Skeletal muscle tissue (tissue), 4 donors: ENCODE results near the gene SERPINB2. TPM values are rescaled to one million over a fixed set of nuclear protein-coding genes. Genes with fewer than 3 reads are reported as not detected.
"Not testable (repeated sequence)": the region's sequence is repeated elsewhere in the genome, so short reads cannot be mapped to it uniquely, and the experiment has no call there.

Experiments used
- H3K27ac ChIP-seq: one replicate; pipeline ENCODE4 v1.7.0; 2013; ENCODE audit warnings: mild to moderate bottlenecking, low read depth, low read length, inconsistent platforms
- H3K27me3 ChIP-seq, 3 donors: one replicate each; pipeline ENCODE4 v1.7.0; 2013; ENCODE audit warnings: low read length in 3 of 3; ENCODE audit not compliant: control insufficient read depth in 3 of 3, insufficient read depth in 3 of 3
- H3K36me3 ChIP-seq, 3 donors: one replicate each; pipeline ENCODE4 v1.7.0; 2013; ENCODE audit warnings: low read length in 3 of 3; ENCODE audit not compliant: control insufficient read depth in 3 of 3, insufficient read depth in 3 of 3
- H3K4me1 ChIP-seq, 3 donors: one replicate each; pipeline ENCODE4 v1.7.0; 2013; ENCODE audit warnings: low read length in 3 of 3, mild to moderate bottlenecking in 3 of 3; ENCODE audit not compliant: control insufficient read depth in 3 of 3, insufficient read depth in 3 of 3
- H3K4me3 ChIP-seq, 3 donors: one replicate each; pipeline ENCODE4 v1.7.0; 2013; ENCODE audit warnings: low read length in 3 of 3
- H3K9ac ChIP-seq, 3 donors: one replicate each; pipeline ENCODE4 v1.7.0; 2013; ENCODE audit warnings: low read length in 3 of 3, mild to moderate bottlenecking in 3 of 3, moderate library complexity in 2 of 3, low read depth in 1 of 3
- H3K9me3 ChIP-seq, 3 donors: one replicate each; pipeline ENCODE4 v1.7.0; 2013; ENCODE audit warnings: low read length in 3 of 3; ENCODE audit not compliant: control insufficient read depth in 3 of 3
- total RNA-seq: library from RNA; depleted of rRNA; stranded (reverse); fragments of >200 nt; gene quantifications from one replicate; pipeline ENCODE4 v1.2.3, GENCODE V29; 2014
- donor health status: Osteomylitis.

Gene SERPINB2
- total RNA-seq, 1 donor from 2014 or later, result not detected

GRCh38 chr18:63928331-63928730, 40.8 kb downstream of the SERPINB2 start:
- no peak overlapping the region for H3K27ac ChIP-seq
- H3K27me3 ChIP-seq, result peaks cover 0 to 2% (median 0%) of the 10 kb centered on the region in 3 donors
- H3K36me3 ChIP-seq, result no peaks in the 10 kb centered on the region
- H3K4me3 ChIP-seq, result no peak overlapping the region
- no peaks in the 10 kb centered on the region for H3K9me3 ChIP-seq
- no peak overlapping the region for H3K9ac ChIP-seq
- no peaks in the 10 kb centered on the region for H3K4me1 ChIP-seq

DNA sequence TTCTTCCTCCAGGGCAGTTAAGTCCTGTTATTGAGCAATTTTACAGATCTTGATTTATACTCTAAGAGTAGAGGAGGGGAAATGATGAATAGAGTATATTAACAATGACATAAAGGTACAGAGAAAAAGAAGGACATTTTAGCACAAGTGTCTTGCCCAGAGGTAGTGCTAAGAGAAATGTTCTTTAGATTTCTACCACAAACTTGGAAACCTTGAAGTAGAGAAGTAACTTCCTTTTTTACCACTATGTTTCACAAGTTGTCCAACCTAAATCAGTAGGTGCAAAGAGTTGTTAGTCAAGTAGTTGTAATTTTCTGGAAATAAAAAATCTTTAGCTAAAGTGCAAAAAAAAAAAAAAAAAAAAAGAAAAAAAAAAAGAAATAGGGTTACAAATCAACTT, 41.9 kb downstream of the SERPINB2 start:
- H3K27ac ChIP-seq, H3K27me3 ChIP-seq, H3K9me3 ChIP-seq, H3K4me1 ChIP-seq, H3K36me3 ChIP-seq, H3K4me3 ChIP-seq, H3K9ac ChIP-seq: not testable (repeated sequence)

- Histone ChIP-seq H3K9me3 (no peaks in the 10 kb centered on the region), H3K4me1 (no peaks in the 10 kb centered on the region), H3K27me3 (peaks cover 0 to 4% (median 0%) of the 10 kb centered on the region in 3 donors), H3K27ac (no peak overlapping the region), H3K4me3 (no peak overlapping the region), H3K9ac (no peak overlapping the region), H3K36me3 (no peaks in the 10 kb centered on the region)
These were observed 43.4 kb downstream of the SERPINB2 start for GRCh38 chr18:63930773-63931354.

DNA sequence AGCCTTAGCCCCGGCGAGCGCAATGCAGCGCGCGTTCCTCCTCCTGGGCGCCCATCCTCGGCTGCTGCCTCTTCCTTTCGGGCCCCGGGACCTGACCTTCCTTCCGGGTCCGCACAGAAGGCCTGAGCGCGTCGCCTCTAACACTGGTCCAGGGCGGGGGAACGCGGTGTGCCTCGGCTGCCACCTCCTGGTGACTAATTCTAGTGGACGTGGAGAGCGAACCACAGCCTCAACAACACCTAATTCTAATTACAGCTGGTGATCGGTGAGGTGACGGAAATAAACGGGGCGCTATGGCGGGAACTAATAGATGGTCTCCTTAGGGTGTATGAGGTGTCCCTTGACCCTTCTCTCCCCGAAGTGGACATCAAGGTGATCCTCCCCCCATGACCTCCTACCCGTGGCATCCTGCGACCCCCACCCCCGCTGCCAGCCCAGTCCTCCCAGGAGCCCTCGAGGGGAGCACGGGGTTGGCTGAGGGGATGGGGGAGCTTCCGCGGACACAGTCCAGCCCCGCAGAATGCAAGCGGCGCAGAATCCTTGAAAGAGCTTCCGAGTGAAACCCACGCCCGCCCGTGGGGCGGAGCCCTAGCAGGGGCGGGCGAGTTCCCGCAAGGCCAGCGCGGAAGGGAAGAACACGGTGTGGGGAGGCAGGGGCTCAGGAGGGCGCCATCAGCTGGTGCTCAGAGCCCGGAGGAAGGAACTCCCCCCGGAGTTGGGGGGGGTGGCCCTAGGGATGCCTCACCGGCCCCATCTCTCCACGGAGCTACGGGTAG, 48.8 kb downstream of the SERPINB2 start:
- Histone ChIP-seq H3K9ac (peak overlapping the region in 2 of 3 donors; percentile 26 to 40), H3K27ac (no peak overlapping the region), H3K4me3 (peak overlapping the region; percentile 34 to 61 (median 52)), H3K9me3 (no peaks in the 10 kb centered on the region), H3K27me3 (peaks cover 9 to 15% (median 10%) of the 10 kb centered on the region in 3 donors), H3K4me1 (peaks cover 0 to 10% (median 5%) of the 10 kb centered on the region in 3 donors), H3K36me3 (no peaks in the 10 kb centered on the region)

DNA sequence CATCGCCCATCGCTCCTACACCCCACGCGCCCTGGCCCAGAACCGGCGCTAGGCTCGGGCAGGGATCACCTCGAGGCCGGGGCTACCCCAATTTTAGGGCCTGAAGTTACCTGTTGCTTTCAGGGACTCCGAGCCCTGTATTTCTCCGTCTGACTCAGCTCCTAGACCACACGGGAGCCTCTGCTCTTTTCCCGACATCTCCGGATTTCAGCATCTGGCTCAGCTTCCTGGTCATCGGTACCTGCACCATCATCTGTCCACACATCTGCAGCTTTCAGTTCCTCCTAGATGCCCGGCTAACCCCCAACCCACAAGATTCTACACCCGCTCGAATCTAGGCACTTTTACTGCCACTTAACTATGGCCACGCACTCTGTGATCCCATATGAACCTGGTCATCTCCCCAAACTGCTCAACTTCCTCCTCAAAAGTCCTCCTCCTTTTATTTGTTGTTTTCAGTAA, 49.5 kb downstream of the SERPINB2 start:
- Histone ChIP-seq H3K27me3 (peaks cover 9 to 15% (median 10%) of the 10 kb centered on the region in 3 donors), H3K36me3 (no peaks in the 10 kb centered on the region), H3K9ac (peak overlapping the region in 1 of 3 donors; percentile 40), H3K27ac (no peak overlapping the region), H3K9me3 (no peaks in the 10 kb centered on the region), H3K4me3 (peak overlapping the region in 2 of 3 donors; percentile 23 to 34), H3K4me1 (peaks cover 0 to 10% (median 5%) of the 10 kb centered on the region in 3 donors)

GRCh38 chr18:63940008-63940407, 52.5 kb downstream of the SERPINB2 start:
- no peak overlapping the region for H3K4me3 ChIP-seq
- H3K9ac ChIP-seq, result no peak overlapping the region
- peaks cover 9 to 11% (median 10%) of the 10 kb centered on the region in 3 donors for H3K27me3 ChIP-seq
- H3K36me3 ChIP-seq, result no peaks in the 10 kb centered on the region
- no peak overlapping the region for H3K27ac ChIP-seq
- peaks cover 0 to 10% (median 5%) of the 10 kb centered on the region in 3 donors for H3K4me1 ChIP-seq
- H3K9me3 ChIP-seq, result no peaks in the 10 kb centered on the region

DNA sequence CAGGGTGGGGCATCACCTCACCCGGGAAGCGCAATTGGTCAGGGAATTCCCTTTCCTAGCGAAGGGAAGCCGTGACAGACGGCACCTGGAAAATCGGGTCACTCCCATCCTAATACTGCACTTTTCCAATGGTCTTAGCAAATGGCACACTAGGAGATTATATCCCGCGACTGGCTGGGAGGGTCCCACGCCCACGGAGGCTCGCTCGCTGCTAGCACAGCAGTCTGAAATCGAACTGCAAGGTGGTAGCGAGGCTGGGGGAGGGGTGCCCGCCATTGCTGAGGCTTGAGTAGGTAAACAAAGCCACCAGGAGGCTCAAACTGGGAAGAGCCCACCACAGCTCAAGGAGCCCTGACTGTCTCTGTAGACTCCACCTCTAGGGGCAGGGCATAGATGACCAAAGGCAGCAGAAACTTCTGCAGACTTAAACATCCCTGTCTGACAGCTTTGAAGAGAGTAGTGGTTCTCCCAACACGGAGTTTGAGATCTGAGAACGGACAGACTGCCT, 53.1 kb downstream of the SERPINB2 start:
- H3K9ac ChIP-seq, H3K27ac ChIP-seq, H3K4me1 ChIP-seq, H3K4me3 ChIP-seq, H3K36me3 ChIP-seq, H3K9me3 ChIP-seq: not testable (repeated sequence)
- peaks cover 9 to 11% (median 10%) of the 10 kb centered on the region in 3 donors for H3K27me3 ChIP-seq

GRCh38 chr18:63947051-63947790, 59.7 kb downstream of the SERPINB2 start:
- no peak overlapping the region for H3K9ac ChIP-seq
- no peaks in the 10 kb centered on the region for H3K9me3 ChIP-seq
- H3K36me3 ChIP-seq, result no peaks in the 10 kb centered on the region
- no peak overlapping the region for H3K27ac ChIP-seq
- H3K4me1 ChIP-seq, result peaks cover 0 to 4% (median 3%) of the 10 kb centered on the region in 3 donors
- H3K4me3 ChIP-seq, result no peak overlapping the region
- no peaks in the 10 kb centered on the region for H3K27me3 ChIP-seq

DNA sequence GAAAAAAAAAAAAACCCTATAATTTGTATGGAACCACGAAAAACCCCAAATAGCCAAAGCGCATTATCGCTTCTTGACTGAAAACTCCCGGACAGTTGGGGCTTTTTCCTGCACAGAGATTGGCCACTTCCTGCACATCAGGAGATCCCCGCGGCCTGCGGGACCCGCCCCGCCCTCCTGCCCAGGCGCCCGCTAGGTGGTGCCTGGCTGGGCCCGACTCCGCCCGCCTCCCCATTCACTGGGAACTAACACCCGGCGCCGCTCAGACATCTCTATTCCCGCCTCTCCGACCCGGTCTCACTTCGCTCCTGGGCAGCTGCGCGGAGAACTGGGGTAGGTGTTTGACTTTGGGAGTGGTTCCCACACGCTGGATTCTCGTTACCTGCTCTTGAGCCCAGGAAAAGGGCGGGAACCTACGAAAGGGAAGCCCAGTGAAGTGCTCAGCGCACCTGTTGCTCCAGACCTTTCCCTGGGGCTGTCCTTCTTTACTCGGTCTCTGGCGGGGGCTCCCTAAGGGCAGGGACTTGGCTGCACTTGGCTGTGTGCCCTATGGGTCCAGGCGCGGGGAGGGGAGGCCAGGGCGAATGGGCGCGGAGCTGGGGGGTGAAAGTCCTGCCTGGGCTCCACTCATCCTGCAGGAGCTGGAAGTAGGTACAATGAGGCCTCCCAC, 61.7 kb downstream of the SERPINB2 start, which contains the start of gene HMSD:
TSS of gene HMSD (plus strand) at position 234 of the 670 bp plus-strand sequence. CDS start 4,155 bp downstream, outside the sequence.
- H3K9ac ChIP-seq, result no peak within 1 kb of the TSS

More for the DNA sequence above, 61.7 kb downstream of the SERPINB2 start, which contains the start of gene HMSD:
- H3K4me3 ChIP-seq, result peak within 1 kb of the TSS in 2 of 3 donors; percentile 45 to 54
- no peaks in the 10 kb centered on the region for H3K27me3 ChIP-seq
- H3K4me1 ChIP-seq, result peaks cover 0 to 4% (median 3%) of the 10 kb centered on the region in 3 donors
- no peak within 1 kb of the TSS for H3K27ac ChIP-seq
- H3K9me3 ChIP-seq, result no peaks in the 10 kb centered on the region
- no peaks in the 10 kb centered on the region for H3K36me3 ChIP-seq
